ENCODE data around the gene MEFV.
"Not testable (repeated sequence)": the region's sequence is repeated elsewhere in the genome, so short reads cannot be mapped to it uniquely, and the experiment has no call there.

MEFV gene

DNA sequence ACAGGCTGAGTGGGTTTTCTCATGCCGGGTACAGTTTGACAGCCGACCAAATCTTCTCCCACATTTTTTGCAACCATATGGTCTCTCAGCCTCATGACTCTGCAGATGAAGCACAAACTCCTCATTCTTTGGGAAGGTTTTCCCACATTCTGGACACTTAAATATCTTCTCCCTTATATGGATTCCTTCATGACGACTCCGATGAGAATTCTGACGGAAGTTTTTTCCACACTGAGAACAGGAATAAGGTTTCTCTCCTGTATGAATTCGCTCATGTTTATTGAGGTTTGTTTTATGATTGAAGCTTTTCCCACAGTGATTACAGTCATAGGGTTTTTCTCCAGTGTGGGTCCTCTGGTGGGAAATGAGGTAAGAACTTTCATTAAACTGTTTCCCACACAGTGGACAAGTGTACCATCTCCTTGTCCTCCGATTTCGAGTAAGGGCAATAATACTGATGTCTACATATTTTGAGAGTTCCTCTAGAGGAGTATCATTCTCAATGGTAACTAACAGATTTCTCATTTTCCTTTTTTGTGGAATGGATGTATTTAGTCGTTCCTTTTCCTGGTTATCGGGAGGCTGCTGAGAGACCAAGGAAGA lies 32.4 kb downstream of the MEFV start:
- DNase-seq (ENCODE audit: extremely low read depth in 1 of 2, low read depth in 1 of 2) = no peak

GRCh38 chr16:3220839-3221238 lies 35.6 kb downstream of the MEFV start:
- no peak for DNase-seq (ENCODE audit: extremely low read depth in 1 of 2, low read depth in 1 of 2)

- DNase-seq (ENCODE audit: extremely low read depth in 1 of 2, low read depth in 1 of 2) = no peak
These were observed 40.2 kb downstream of the MEFV start for GRCh38 chr16:3216263-3216640.

DNA sequence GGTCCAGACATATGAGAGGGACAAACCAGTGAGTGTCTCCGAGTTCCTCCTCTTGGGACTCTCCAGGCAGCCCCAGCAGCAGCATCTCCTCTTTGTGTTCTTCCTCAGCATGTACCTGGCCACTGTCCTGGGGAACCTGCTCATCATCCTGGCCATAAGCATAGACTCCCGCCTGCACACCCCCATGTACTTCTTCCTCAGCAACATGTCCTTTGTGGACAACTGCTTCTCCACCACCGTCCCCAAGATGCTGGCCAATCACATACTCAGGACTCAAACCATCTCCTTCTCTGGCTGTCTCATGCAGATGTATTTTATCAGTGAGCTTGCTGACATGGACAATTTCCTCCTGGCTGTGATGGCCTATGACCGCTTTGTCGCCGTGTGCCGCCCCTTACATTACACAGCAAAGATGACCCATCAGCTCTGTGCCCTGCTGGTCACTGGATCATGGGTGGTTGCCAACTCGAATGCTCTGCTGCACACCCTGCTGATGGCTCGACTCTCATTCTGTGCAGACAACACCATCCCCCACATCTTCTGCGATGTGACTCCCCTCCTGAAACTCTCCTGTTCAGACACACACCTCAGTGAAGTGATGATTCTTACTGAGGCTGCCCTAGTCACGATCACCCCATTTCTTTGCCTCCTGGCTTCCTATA lies 40.7 kb downstream of the MEFV start:
- no peak for DNase-seq (ENCODE audit: extremely low read depth in 1 of 2, low read depth in 1 of 2)

DNA sequence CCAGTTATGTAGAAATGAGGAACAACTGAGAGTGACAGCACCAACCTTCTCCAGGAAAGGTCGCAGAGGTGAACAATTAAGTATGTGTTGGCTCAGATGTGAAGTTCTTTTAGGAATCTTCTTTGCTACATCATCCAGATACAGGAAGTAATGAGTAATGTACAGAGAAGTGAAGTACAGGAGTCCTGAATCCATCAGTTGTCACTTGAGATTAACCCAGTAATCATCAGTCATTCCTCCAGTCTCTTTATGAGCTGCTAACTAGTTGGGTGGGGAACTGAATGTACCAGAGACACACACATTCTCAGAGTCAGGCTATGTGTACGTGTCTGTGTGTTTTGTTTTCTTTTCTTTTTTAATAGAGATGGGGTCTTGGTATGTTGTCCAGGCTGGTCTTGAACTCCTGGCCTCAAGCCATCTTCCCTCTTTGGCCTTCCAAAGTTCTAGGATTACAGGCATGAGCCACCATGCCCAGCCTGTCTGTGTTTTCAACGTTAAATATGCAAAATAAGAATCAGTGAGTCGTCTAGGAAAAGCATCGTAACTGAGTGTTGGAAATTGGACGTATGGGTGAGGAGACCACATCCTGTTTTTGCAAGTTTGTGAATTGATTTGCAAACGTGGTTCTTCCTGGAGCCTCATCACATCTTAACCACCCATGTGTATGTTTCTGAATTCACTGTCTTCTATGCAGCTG lies 41.4 kb downstream of the MEFV start:
- DNase-seq (ENCODE audit: extremely low read depth in 1 of 2, low read depth in 1 of 2) = no peak

DNA sequence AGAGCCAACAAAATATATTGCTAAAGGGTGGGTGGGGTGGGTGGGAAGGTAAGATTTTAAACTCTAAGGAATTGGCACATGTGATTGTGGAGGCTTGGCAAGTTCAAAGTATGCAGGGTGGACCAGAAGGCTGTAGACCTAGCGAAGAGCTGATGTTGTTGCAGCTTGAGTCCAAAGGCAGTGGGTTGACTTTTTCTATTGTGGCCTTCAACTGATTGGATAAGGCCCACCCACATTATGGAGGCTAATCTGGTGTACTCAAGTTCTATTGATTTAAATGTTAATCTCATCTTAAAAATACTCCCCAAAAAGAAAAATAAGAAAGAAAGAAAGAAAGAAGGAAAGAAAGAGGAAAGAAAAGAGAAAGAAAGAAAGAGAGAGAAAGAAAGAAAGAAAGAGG lies 43.9 kb downstream of the MEFV start:
- no peak for DNase-seq (ENCODE audit: extremely low read depth in 1 of 2, low read depth in 1 of 2)

DNA sequence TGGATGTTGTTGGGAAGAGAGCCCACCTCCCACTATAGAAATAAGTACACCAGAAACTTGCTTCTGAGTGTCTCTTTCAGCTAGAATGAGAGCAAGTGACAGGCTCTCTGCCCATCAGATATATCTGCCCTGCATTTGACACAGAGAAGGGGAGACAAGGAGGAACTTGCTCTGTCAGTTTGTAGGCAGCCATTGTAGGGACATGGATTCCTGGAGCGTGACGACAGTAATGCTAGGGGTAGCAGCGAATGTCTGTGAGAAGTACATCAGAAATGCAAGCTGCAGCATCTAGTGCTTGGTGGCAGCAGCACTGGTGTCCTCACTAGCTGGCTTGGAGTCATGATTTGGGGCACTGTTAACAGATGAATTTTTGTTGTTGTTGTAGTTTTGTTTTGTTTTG lies 44.4 kb downstream of the MEFV start:
- DNase-seq (ENCODE audit: extremely low read depth in 1 of 2, low read depth in 1 of 2) = no peak

DNA sequence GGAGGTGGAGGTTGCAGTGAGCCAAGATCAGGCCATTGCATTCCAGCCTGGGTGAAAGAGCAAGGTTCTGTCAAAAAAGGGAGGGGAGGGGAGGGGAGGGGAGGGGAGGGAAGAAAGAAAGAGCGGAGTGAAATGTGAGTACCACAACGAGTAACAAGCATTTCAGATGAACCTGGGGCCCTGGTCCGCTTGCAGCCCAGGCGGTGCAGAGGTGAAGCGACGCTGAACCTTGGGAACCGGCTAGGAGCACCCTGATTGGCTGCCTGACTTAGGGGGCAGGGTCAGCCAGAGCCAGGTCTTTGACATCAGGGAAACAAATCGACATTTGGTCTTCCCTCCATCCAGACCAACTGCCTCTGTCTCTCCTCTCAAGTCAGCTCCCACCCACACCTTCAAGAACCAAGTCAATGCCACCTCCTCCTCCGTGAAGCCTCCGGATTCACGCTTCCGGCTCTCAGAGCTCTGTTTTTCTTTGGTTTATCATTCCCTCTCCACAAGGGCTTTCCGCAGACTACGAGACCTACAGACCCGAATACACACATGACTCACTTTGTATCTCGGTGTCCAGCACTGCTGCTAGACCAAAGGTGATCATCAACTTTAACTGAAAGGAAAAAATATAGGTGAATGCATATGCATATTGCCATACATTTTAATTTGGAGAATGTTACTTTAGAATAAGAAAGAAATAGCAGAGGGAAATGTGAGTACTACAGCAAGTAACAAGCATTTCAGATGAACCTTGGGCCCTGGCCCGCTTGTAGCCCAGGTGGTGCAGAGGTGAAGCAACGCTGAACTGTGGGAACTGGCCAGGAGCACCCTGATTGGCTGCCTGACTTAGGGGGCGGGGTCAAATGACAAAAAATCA lies 49.1 kb downstream of the MEFV start:
- no peak for DNase-seq (ENCODE audit: extremely low read depth in 1 of 2, low read depth in 1 of 2)

DNA sequence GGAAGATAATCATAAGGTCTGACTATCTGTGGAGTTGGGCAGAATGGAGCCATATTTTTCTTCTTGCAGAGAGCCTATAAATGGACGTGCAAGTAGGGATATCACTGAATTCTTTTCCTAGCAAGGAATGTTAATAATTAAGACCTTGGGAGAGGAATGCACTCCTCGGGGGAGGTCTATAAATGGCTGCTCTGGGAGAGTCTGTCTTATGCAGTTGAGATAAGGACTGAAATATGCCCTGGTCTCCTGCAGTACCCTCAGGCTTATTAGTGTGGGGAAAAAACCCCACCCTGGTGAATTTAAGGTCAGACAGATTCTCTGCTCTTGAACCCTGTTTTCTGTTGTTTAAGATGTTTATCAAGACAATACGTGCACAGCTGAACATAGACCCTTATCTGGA lies 50.5 kb downstream of the MEFV start:
- DNase-seq (ENCODE audit: extremely low read depth in 1 of 2, low read depth in 1 of 2) = not testable (repeated sequence)

GRCh38 chr16:3202903-3203539 lies 53.4 kb downstream of the MEFV start:
- DNase-seq (ENCODE audit: extremely low read depth in 1 of 2, low read depth in 1 of 2) = no peak

DNA sequence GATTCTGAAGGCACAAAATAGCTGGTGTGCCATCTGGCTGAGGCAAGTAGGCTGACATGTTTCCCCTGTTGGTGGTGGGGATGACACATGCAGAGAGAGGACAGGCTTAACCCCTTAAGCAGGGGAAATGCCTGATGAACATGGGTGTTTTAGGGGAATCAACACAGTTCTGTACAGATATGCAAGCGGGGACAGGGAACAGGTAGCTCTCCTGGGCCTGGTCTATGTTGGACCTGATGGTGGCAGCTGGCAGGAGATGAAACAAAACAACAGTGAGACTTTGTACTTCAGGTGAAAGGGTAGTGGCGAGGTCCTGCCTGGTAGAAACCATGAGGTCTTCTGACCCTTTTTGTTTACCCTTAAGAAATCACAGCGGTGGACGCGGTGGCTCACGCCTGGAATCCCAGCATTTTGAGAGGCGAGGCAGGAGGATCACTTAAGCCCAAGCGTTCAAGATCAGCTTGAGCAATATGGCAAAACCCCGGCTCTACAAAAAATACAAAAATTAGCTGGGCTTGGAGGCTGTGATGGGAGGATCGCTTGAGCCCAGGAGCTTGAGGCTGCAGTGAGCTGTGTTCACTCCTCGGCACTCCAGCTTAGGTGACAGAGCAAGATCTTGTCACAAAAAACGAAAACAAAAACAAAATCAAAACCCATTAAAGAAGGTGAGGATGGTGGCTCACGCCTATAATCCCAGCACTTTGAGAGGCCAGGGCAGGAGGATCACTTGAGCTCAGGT lies 57.9 kb downstream of the MEFV start:
- DNase-seq (ENCODE audit: extremely low read depth in 1 of 2, low read depth in 1 of 2) = no peak

DNA sequence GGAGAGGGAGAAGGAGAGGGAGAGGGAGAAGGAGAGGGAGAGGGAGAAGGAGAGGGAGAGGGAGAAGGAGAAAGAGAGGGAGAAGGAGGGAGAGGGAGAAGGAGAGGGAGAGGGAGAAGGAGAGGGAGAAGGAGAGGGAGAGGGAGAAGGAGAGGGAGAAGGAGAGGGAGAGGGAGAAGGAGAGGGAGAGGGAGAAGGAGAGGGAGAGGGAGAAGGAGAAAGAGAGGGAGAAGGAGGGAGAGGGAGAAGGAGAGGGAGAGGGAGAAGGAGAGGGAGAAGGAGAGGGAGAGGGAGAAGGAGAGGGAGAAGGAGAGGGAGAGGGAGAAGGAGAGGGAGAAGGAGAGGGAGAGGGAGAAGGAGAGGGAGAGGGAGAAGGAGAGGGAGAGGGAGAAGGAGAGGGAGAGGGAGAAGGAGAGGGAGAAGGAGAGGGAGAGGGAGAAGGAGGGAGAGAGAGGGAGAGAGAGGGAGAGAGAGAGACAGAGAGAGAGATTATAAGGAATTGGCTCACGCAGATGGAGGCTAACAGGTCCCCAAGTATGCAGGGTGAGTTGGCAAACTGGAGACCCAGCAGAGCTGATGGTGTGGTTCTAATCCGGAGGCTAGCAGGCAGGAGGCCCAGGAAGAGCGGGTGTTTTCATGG lies 58.6 kb downstream of the MEFV start:
- not testable (repeated sequence) for DNase-seq (ENCODE audit: extremely low read depth in 1 of 2, low read depth in 1 of 2)

DNA sequence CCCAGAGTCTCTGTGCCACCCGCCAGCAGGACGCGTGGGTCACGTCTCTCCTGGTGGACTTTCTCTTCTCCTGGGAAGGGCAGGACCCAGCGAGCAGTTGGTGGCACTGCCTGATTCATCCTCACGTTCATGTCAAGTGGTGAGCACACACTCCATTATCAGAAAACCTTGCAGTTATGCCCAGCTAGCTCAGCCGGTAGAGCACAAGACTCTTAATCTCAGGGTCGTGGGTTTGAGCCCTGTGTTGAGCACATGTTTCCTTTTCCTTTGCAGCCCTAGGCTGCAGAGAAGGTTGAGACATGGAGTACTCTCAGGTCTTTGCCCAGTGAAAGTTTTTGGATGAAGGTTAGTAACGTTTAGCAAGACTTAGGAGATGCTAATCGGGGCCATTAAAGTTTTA lies 60.5 kb downstream of the MEFV start:
- no peak for DNase-seq (ENCODE audit: extremely low read depth in 1 of 2, low read depth in 1 of 2)

DNA sequence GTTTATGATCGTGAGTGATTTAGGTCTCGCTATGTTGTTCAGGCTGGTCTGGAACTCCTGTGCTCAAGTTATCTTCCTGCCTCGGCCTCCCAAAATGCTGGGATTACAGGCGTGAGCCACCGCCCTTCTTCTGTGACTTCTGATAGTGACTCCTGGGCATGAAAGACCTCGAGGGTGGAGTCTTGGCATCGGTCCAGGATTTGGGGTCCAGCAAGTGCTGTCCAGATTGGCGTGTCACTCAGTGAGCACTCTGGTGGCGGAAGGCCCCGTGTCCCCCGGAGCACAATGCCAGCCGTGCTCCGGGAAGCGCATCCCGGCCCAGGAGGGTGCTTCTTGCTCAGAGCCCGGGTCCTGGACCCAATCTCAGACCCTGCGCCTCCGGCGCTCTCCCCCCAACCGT lies 61.6 kb downstream of the MEFV start:
- no peak for DNase-seq (ENCODE audit: extremely low read depth in 1 of 2, low read depth in 1 of 2)

DNA sequence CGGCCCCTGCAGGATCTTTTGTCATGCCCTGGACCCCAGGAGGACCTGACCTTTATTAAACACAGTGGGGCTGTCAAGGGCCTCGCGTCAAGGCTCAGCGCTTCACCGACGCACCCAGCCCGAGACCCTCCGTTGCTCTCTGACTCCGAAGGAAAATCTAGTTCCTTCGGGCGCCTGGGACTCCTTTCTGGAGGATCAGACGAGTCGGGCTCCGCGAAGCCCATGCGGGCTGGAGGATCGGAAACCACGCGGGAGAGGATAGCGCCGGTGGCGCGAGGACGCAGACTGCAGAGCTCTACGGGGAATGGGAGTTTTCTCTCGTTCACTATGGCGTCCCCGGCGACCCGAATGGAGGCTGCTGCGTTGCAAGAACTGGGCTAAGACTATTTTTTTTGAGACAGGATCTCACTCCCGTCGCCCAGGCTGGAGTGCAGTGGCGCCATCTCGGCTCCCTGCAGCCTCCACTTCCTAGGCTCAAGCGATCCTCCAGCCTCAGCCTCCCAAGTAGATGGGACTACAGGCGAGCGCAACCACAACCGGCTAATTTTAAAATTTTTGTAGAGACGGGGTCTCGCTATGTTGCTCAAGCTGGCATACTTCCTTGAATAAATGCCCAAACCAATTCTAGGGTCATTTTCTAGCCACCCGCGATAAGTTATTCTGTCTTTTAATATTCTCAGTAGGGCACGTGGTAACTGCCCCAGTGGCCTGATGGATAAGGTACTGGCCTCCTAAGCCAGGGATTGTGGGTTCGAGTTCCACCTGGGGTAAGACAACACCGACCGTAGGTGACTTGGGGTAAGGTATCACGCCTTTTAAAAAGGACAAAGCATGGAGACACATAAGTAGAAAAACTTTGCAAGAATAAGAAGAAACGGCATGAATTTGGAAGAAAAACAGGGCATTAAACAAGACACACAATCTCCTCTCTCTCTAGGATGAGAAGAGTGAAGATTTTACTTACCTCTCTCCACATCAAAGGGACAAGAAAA lies 62.9 kb downstream of the MEFV start:
- no peak for DNase-seq (ENCODE audit: extremely low read depth in 1 of 2, low read depth in 1 of 2)

DNA sequence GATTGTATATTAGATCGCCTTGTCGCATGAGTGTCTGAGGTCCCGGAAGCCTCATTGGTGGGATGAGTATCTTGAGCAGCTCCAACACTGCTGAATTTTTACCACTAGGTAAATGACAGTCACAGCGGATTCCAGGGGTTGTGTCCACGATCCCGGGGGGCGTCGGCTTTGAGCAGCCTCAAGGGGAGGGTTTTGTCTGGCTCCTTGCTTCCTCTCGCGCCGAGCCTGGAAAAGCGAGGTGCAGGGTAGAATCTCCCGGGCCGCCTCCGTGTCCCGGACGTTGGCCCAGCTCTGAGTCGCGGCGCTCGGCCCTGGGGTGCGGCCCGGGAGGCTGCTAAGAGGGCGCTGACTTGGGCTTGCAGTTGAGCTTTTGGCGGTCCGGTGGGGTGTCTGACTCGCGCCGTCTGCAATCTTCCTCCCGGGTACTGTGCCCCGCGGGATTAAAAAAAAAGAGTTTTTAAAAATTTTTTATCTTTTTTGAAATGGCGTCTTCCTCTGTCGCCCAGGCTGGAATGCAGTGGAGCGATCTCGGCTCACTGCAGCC lies 63.9 kb downstream of the MEFV start:
- DNase-seq (ENCODE audit: extremely low read depth in 1 of 2, low read depth in 1 of 2) = no peak

All from stimulated activated CD8-positive, alpha-beta memory T cell treated with anti-CD3 and anti-CD28 coated beads, Interleukin-7, amount 100 ng/mL, for 48 hours (primary cell).